Immature natural killer cell (primary cell): ENCODE measurements around the gene PDE6C. TPM values are rescaled to one million over a fixed set of nuclear protein-coding genes. Genes with fewer than 3 reads are reported as not detected.

ENCODE experiments used
- DNase-seq, 3 donors: peaks; one replicate each; pipeline ENCODE4 v3.0.0; 2022; ENCODE audit warnings: mixed read lengths in 1 of 3
- H3K27ac Mint-ChIP-seq, 6 donors: one replicate each; pipeline ENCODE4 v1.8.0; 2020; ENCODE audit warnings: mixed read lengths in 6 of 6, mild to moderate bottlenecking in 5 of 6, inconsistent platforms in 4 of 6, moderate library complexity in 3 of 6
- H3K27me3 Mint-ChIP-seq, 3 donors: one replicate each; pipeline ENCODE4 v1.8.0; 2020 to 2021; ENCODE audit warnings: low read depth in 3 of 3, mild to moderate bottlenecking in 3 of 3, mixed read lengths in 3 of 3, moderate library complexity in 3 of 3, inconsistent platforms in 1 of 3
- H3K36me3 Mint-ChIP-seq, 3 donors: one replicate each; pipeline ENCODE4 v1.8.0; 2020; ENCODE audit warnings: mixed read lengths in 3 of 3, inconsistent platforms in 2 of 3, mild to moderate bottlenecking in 2 of 3
- H3K4me1 Mint-ChIP-seq, 2 donors: one replicate each; pipeline ENCODE4 v1.8.0; 2020; ENCODE audit warnings: inconsistent platforms in 2 of 2, mild to moderate bottlenecking in 2 of 2, mixed read lengths in 2 of 2, moderate library complexity in 1 of 2
- H3K4me3 Mint-ChIP-seq, 5 donors: one replicate each; pipeline ENCODE4 v1.8.0; 2020; ENCODE audit warnings: mild to moderate bottlenecking in 5 of 5, mixed read lengths in 5 of 5, inconsistent platforms in 3 of 5, moderate library complexity in 3 of 5
- H3K9me3 Mint-ChIP-seq, 6 donors: one replicate each; pipeline ENCODE4 v1.8.0; 2020; ENCODE audit warnings: mild to moderate bottlenecking in 6 of 6, mixed read lengths in 6 of 6, inconsistent platforms in 4 of 6, moderate library complexity in 3 of 6
- polyA plus RNA-seq, 3 donors: library from polyadenylated mRNA; unstranded; fragments of 300-500 nt; fragmentation: Illumina TruSeq; gene quantifications; one replicate each; pipeline ENCODE4 v1.2.3, GENCODE V29; 2021

The PDE6C gene
- polyA plus RNA-seq, 3 donors from 2014 or later = not detected

GRCh38 chr10:93599778-93600177 is 12.6 kb upstream of the PDE6C start:
- H3K36me3 Mint-ChIP-seq = no peaks in the 10 kb centered on the region
- H3K9me3 Mint-ChIP-seq = no peaks in the 10 kb centered on the region
- no peak overlapping the region for H3K4me3 Mint-ChIP-seq
- H3K27me3 Mint-ChIP-seq = peaks cover 7 to 12% (median 10%) of the 10 kb centered on the region in 3 donors
- DNase-seq = no peak
- H3K27ac Mint-ChIP-seq = no peak overlapping the region
- H3K4me1 Mint-ChIP-seq = no peaks in the 10 kb centered on the region

DNA sequence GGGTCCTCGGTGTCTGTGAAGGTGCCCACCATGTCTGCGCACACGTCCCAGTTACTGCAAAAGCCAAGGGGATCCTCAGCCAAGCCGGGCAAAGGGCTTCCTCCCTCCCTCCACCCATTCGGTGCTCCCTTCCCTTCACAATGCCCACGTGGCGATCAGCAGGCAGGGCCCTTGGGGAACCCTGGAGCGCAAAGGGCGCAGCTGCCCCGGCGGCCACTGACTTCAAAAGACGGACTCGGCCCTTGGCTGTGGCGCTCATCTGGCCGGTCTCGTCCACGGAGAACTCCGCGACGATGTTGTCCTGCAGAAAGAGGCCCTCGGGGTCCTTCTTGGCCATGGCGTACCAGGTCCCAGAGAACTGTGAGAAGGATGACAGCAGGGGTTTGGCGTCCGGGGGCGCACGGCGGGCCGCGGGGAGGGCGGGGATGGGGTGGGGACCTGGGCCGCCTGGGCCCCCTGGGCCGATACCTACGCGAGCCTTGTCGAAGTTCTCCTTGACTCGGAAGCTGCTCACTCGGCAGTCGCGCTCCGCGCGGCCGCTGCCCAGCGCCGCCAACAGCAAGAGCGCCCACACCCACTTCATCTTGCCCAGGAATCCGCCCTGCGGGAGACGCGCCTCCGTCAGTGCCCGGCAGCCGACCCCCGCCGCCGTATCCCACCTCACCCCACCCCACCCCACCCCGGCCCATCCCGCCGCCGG is 11.7 kb upstream of the PDE6C start:
- H3K4me1 Mint-ChIP-seq = no peaks in the 10 kb centered on the region
- no peak for DNase-seq
- H3K4me3 Mint-ChIP-seq = no peak overlapping the region
- no peaks in the 10 kb centered on the region for H3K36me3 Mint-ChIP-seq
- H3K27me3 Mint-ChIP-seq = peaks cover 7 to 12% (median 10%) of the 10 kb centered on the region in 3 donors
- H3K27ac Mint-ChIP-seq = no peak overlapping the region
- no peaks in the 10 kb centered on the region for H3K9me3 Mint-ChIP-seq

DNA sequence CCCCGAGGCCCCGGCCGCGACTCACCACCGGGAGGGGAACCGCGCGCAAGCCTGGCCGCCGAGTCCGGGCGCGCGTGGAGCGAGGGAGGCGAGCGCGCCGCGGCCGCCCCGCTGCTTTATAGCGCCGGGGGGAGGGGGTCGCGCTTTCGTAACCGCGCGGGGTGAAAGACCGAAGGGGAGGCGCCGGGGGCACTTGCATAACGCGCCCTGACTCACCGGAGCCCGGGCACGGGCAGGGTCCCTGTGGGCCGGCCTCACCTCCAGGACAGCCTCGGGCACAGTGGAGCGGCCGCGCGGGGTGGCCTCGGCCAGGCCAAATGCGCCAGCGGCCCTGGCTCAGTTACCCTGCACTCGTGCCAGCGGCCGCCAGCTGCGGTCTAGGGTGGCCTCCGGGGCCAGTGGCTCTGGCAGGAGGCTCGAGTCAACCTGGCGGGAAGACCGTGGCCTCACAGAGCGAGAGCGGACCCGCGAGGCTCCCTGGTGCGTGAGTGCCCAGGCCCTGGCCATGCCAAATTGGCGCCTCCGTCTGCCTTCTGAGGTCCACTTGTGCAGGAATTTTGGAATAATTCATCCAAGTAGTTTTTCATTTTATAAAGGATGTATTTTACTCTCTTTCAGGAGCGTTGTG is 11.1 kb upstream of the PDE6C start, which contains the start of gene RBP4:
Gene RBP4 (minus strand): TSS at position 90 of the 628 bp plus-strand sequence. CDS start 207 bp downstream, outside the sequence.
- Mint-ChIP-seq H3K36me3 (no peaks in the 10 kb centered on the region), H3K4me1 (no peaks in the 10 kb centered on the region), H3K27me3 (peaks cover 7 to 17% (median 10%) of the 10 kb centered on the region in 3 donors), H3K4me3 (no peak within 1 kb of the TSS), H3K27ac (no peak within 1 kb of the TSS), H3K9me3 (no peaks in the 10 kb centered on the region)
- no peak for DNase-seq

DNA sequence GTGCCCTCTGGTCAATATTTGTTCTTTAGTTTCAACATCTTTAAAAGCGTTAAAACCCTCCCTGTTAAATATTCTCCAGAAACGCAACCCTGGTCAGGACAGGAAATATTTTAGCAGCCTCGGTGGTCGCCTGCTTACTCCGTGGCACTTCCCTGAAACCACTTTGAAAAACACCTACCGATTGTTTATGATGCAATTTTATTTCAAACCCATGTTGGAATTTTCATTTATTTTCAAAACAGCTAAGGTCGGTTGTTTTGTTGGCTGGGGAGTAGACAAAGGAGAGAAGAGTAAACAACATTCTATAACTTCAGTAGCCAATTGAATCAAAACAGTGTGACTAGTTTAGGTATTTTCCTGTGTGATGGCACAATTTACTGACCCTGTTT is 10.6 kb upstream of the PDE6C start:
- peaks cover 7 to 18% (median 10%) of the 10 kb centered on the region in 3 donors for H3K27me3 Mint-ChIP-seq
- H3K36me3 Mint-ChIP-seq = no peaks in the 10 kb centered on the region
- no peak for DNase-seq

GRCh38 chr10:93603023-93603422 is 9.3 kb upstream of the PDE6C start:
- Mint-ChIP-seq H3K4me1 (no peaks in the 10 kb centered on the region), H3K4me3 (no peak overlapping the region), H3K9me3 (peaks cover 0 to 11% (median 0%) of the 10 kb centered on the region in 6 donors), H3K27me3 (peaks cover 8 to 18% (median 10%) of the 10 kb centered on the region in 3 donors), H3K27ac (no peak overlapping the region), H3K36me3 (no peaks in the 10 kb centered on the region)
- DNase-seq = no peak

More for the DNA sequence above, 10.6 kb upstream of the PDE6C start:
- no peak overlapping the region for H3K4me3 Mint-ChIP-seq
- no peaks in the 10 kb centered on the region for H3K4me1 Mint-ChIP-seq
- no peak overlapping the region for H3K27ac Mint-ChIP-seq
- H3K9me3 Mint-ChIP-seq = peaks cover 0 to under 1% (median 0%) of the 10 kb centered on the region in 6 donors

DNA sequence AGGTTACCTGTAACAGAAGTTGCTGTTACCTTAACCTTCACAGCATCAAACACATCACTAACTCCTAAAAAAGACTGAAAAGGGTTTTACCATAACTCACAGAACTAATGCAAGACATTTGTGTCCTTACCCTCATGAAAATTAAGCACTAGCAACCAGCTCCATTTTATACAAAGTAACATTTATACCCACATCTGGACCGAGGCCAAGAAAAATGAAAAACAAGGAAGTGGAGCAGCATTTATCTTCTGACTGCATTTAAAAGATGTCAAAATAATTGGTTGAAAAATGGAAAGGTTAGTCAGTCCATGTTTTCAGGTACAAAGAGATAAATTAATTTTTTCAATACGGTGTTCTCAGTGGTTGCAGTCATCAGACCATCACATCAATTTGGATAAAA is 8.2 kb upstream of the PDE6C start:
- peaks cover 8 to 19% (median 10%) of the 10 kb centered on the region in 3 donors for H3K27me3 Mint-ChIP-seq
- H3K4me1 Mint-ChIP-seq = no peaks in the 10 kb centered on the region
- DNase-seq = no peak
- no peaks in the 10 kb centered on the region for H3K36me3 Mint-ChIP-seq
- H3K9me3 Mint-ChIP-seq = peaks cover 0 to 11% (median 0%) of the 10 kb centered on the region in 6 donors
- no peak overlapping the region for H3K27ac Mint-ChIP-seq
- no peak overlapping the region for H3K4me3 Mint-ChIP-seq

GRCh38 chr10:93608421-93608820 is 3.9 kb upstream of the PDE6C start:
- peaks cover 2 to 9% (median 4%) of the 10 kb centered on the region in 3 donors for H3K27me3 Mint-ChIP-seq
- H3K4me1 Mint-ChIP-seq = no peaks in the 10 kb centered on the region
- H3K9me3 Mint-ChIP-seq = peaks cover 0 to 11% (median 0%) of the 10 kb centered on the region in 6 donors
- no peak overlapping the region for H3K4me3 Mint-ChIP-seq
- H3K36me3 Mint-ChIP-seq = no peaks in the 10 kb centered on the region
- no peak for DNase-seq
- H3K27ac Mint-ChIP-seq = no peak overlapping the region

- H3K9me3 Mint-ChIP-seq = no peaks in the 10 kb centered on the region
- H3K4me1 Mint-ChIP-seq = no peaks in the 10 kb centered on the region
- H3K27ac Mint-ChIP-seq = no peak overlapping the region
- no peak for DNase-seq
- H3K27me3 Mint-ChIP-seq = peaks cover 2 to 8% (median 2%) of the 10 kb centered on the region in 3 donors
- no peaks in the 10 kb centered on the region for H3K36me3 Mint-ChIP-seq
- H3K4me3 Mint-ChIP-seq = no peak overlapping the region
Measured at GRCh38 chr10:93613126-93613525, 789 bp downstream of the PDE6C start.

- no peak for DNase-seq
- no peaks in the 10 kb centered on the region for H3K36me3 Mint-ChIP-seq
- no peak overlapping the region for H3K4me3 Mint-ChIP-seq
- no peaks in the 10 kb centered on the region for H3K9me3 Mint-ChIP-seq
- no peaks in the 10 kb centered on the region for H3K4me1 Mint-ChIP-seq
- H3K27ac Mint-ChIP-seq = no peak overlapping the region
- H3K27me3 Mint-ChIP-seq = peaks cover 2 to 6% (median 2%) of the 10 kb centered on the region in 3 donors
Measured at GRCh38 chr10:93614101-93614825, 1.9 kb downstream of the PDE6C start.

DNA sequence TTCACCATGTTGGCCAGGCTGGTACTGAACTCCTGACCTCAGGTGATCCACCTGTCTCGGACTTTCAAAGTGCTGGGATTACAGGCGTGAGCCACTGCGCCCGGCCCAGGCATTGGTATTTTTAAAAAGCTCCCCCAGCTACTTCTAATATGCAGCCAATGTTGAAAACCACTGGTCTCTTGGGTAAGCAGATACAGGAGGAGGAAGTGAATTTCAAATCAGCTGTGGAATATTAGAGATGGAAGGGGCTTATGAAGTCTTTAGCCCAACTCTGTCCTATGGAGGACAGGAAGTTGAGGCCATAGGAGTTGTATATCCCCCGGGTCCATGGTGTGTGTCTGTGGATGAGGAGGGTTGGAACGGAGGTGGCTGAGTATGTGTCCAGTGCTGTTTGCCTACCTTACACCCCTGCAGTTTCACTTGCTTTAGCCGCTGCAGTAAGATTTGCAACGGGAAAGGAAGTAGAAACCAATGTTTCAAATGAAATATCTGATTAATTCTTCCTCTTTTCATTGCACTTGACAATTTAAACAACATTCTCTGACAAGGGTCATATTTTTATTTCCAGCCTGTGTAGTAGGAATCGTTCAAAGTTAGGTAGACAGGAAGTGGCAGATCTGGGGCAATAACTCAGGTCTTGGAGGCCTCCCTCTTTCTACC is 3.4 kb downstream of the PDE6C start:
- Mint-ChIP-seq H3K27me3 (peaks cover 2 to 7% (median 2%) of the 10 kb centered on the region in 3 donors), H3K4me3 (no peak overlapping the region), H3K4me1 (no peaks in the 10 kb centered on the region), H3K9me3 (no peaks in the 10 kb centered on the region), H3K27ac (no peak overlapping the region), H3K36me3 (no peaks in the 10 kb centered on the region)
- no peak for DNase-seq

DNA sequence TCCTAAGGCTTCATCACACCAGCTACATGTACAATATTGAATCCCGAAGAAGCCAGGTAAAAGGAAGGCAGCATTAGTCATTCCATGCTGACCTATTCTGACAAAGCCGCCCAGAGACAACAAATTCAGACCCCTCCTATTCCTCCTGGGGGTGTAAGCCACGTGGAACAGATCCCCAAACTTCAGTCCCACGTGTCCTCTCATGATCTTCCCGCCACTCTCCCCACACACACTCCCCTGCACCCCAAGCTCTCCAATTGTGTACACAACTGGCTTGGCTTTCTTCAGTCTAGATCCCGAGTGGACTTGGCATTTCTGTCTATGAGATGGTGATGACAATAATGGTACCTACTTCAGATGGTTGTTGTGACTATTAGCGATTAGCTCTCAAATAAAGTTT is 8.6 kb downstream of the PDE6C start:
- Mint-ChIP-seq H3K36me3 (no peaks in the 10 kb centered on the region), H3K27ac (no peak overlapping the region)
- no peak for DNase-seq

GRCh38 chr10:93622942-93623341 is 10.6 kb downstream of the PDE6C start:
- no peak overlapping the region for H3K4me3 Mint-ChIP-seq
- H3K4me1 Mint-ChIP-seq = no peaks in the 10 kb centered on the region
- H3K9me3 Mint-ChIP-seq = no peaks in the 10 kb centered on the region
- peaks cover 3 to 13% (median 5%) of the 10 kb centered on the region in 3 donors for H3K27me3 Mint-ChIP-seq
- no peak for DNase-seq
- H3K36me3 Mint-ChIP-seq = no peaks in the 10 kb centered on the region
- no peak overlapping the region for H3K27ac Mint-ChIP-seq

More for the DNA sequence above, 8.6 kb downstream of the PDE6C start:
- H3K9me3 Mint-ChIP-seq = no peaks in the 10 kb centered on the region
- H3K4me3 Mint-ChIP-seq = no peak overlapping the region
- no peaks in the 10 kb centered on the region for H3K4me1 Mint-ChIP-seq
- peaks cover 3 to 7% (median 6%) of the 10 kb centered on the region in 3 donors for H3K27me3 Mint-ChIP-seq

- Mint-ChIP-seq H3K36me3 (no peaks in the 10 kb centered on the region), H3K27me3 (peaks cover 0 to 10% (median 2%) of the 10 kb centered on the region in 3 donors), H3K27ac (no peak overlapping the region), H3K4me1 (no peaks in the 10 kb centered on the region), H3K9me3 (no peaks in the 10 kb centered on the region), H3K4me3 (no peak overlapping the region)
- no peak for DNase-seq
Measured at GRCh38 chr10:93628858-93629257, 16.5 kb downstream of the PDE6C start.
